Measurements from ENCODE around the gene TENM3.

GRCh38 chr4:182697094-182697493 lies 453.9 kb downstream of the TENM3 start:
- TF ChIP-seq CTCF (IDR thresholded peaks at IDR 0.05; ENCODE audit: poor library complexity) (no peak), EZH2 (IDR thresholded peaks at IDR 0.05; ENCODE audit: borderline replicate concordance) (no peak), EZH2phosphoT487 (IDR thresholded peaks at IDR 0.05; ENCODE audit: low read depth, severe bottlenecking, unreplicated experiment) (no peak)

Measured in hepatocyte (in vitro differentiated cells).